K562 (cell line): ENCODE results near the gene MOSPD2. TPM values are rescaled to one million over a fixed set of nuclear protein-coding genes. Genes with fewer than 3 reads are reported as not detected.

Source experiments
- ATAC-seq: fragments of 200-7000 bp; cut with Tn5 transposase; 3 replicates; pipeline ENCODE4 v1.9.1; 2020; ENCODE audit warnings: moderate library complexity
- BruUV-seq: library from RNA; stranded (reverse); fragments of 400-500 nt; replicated peaks from 2 replicates; lab custom pipeline; 2021; lab: Mats Ljungman, UMichigan
- CTCF ChIA-PET: fragments of 300-600 bp; formaldehyde crosslinking; extraction: SDS; loops from one replicate; lab custom pipeline; 2021; ENCODE audit warnings: low intra/inter-chr PET ratio; lab: Yijun Ruan, JAX
- POLR2A ChIA-PET: fragments of 300-600, 350-650 bp; sonication (Branson Sonifier 250); formaldehyde crosslinking; extraction: SDS; loops from one replicate; lab custom pipeline; 2021; ENCODE audit warnings: antibody characterized with exemption, inconsistent platforms; lab: Yijun Ruan, JAX
- DNase-seq, 4 experiments: peaks; one replicate each; pipeline versions ENCODE4 v3.0.0 to v3.0.0-alpha.2; 2011 to 2018; ENCODE audit warnings: low spot score in 3 of 4, mixed read lengths in 3 of 4; ENCODE audit errors: extremely low read depth in 1 of 4
- FAIRE-seq: peaks from 2 replicates; lab custom pipeline; 2011; peaks lifted over from hg19 to GRCh38; lab: Jason Lieb, UNC
- H2AFZ ChIP-seq: 2 replicates; pipeline ENCODE4 v1.6.0; 2011; ENCODE audit warnings: low read depth, low read length, control low read depth, inconsistent platforms
- H3K27ac ChIP-seq: fragments of 200-600 bp; 3 replicates; pipeline ENCODE4 v1.8.0; 2011; ENCODE audit warnings: low read depth, mild to moderate bottlenecking, control low read depth, inconsistent platforms, low read length, moderate library complexity, mixed read lengths; ENCODE audit errors: extremely low read depth
- H3K27me3 ChIP-seq, 2 experiments: fragments of 300-600 bp in 1 of 2; 2 replicates in 1 of 2; 3 replicates in 1 of 2; pipeline versions ENCODE4 v1.6.0 to v1.8.0; 2011; ENCODE audit warnings: inconsistent platforms in 2 of 2, low read length in 2 of 2, mild to moderate bottlenecking in 1 of 2, mixed read lengths in 1 of 2, moderate library complexity in 1 of 2; ENCODE audit not compliant: control insufficient read depth in 2 of 2, insufficient read depth in 2 of 2
- H3K36me3 ChIP-seq: fragments of 300-600 bp; 3 replicates; pipeline ENCODE4 v1.8.0; 2011; ENCODE audit warnings: mild to moderate bottlenecking, low read length, inconsistent platforms; ENCODE audit not compliant: control insufficient read depth, insufficient read depth
- H3K4me1 ChIP-seq, 2 experiments: fragments of 200-600 bp in 1 of 2; replicated peaks in 1 of 2; 2 replicates in 1 of 2; 3 replicates in 1 of 2; pipeline versions ENCODE4 v1.5.1 to v1.8.0; 2011; ENCODE audit warnings: inconsistent platforms in 2 of 2, low read length in 2 of 2, mild to moderate bottlenecking in 1 of 2, mixed read lengths in 1 of 2, moderate library complexity in 1 of 2; ENCODE audit not compliant: control insufficient read depth in 2 of 2, insufficient read depth in 2 of 2
- H3K4me2 ChIP-seq: 2 replicates; pipeline ENCODE4 v1.6.1; 2011; ENCODE audit warnings: low read length, control low read depth, inconsistent platforms, mixed read lengths; ENCODE audit not compliant: insufficient read depth
- H3K4me3 ChIP-seq: fragments of 200-600 bp; sonication (generic), shearing (Covaris generic); 2 replicates; pipeline ENCODE4 v1.5.1; 2016; ENCODE audit warnings: control low read depth, inconsistent platforms
- H3K79me2 ChIP-seq: fragments of 200-600 bp; 3 replicates; pipeline ENCODE4 v1.8.0; 2011; ENCODE audit warnings: low read length, inconsistent platforms; ENCODE audit not compliant: control insufficient read depth, insufficient read depth
- H3K9ac ChIP-seq, 2 experiments: 2 replicates each; pipeline versions ENCODE4 v1.6.0 to v1.6.1; 2011; ENCODE audit warnings: low read depth in 2 of 2, low read length in 2 of 2, control low read depth in 1 of 2, inconsistent platforms in 1 of 2, mild to moderate bottlenecking in 1 of 2, mixed read lengths in 1 of 2; ENCODE audit not compliant: insufficient read depth in 1 of 2
- H3K9me1 ChIP-seq: one replicate; pipeline ENCODE4 v1.6.0; 2011; ENCODE audit warnings: inconsistent platforms, mild to moderate bottlenecking, low read length, moderate library complexity; ENCODE audit not compliant: control insufficient read depth, insufficient read depth
- H3K9me3 ChIP-seq: replicated peaks from 2 replicates; pipeline ENCODE4 v1.5.1; 2011; ENCODE audit warnings: low read depth, low read length, inconsistent platforms; ENCODE audit not compliant: control insufficient read depth, insufficient read depth
- H4K20me1 ChIP-seq: replicated peaks from 2 replicates; pipeline ENCODE4 v1.6.1; 2011; ENCODE audit warnings: low read length, inconsistent platforms, mixed read lengths; ENCODE audit not compliant: control insufficient read depth, insufficient read depth
- BDP1 ChIP-seq: IDR thresholded peaks from 3 replicates; pipeline ENCODE4 v1.6.1; 2011; ENCODE audit not compliant: insufficient read length, insufficient read depth
- CEBPB ChIP-seq: fragments of 450-650 bp; IDR thresholded peaks from 2 replicates; pipeline ENCODE4 v1.6.1; 2016; ENCODE audit warnings: missing genetic modification characterization, missing compliant biosample characterization
- CREB3 ChIP-seq: fragments of 450-650 bp; conservative IDR thresholded peaks from 2 replicates; pipeline ENCODE4 v1.6.1; 2016; ENCODE audit warnings: missing genetic modification characterization, low read depth, mild to moderate bottlenecking, missing compliant biosample characterization, moderate library complexity
- ETV1 ChIP-seq: fragments of 450-650 bp; conservative IDR thresholded peaks from 2 replicates; pipeline ENCODE4 v1.6.1; 2016; ENCODE audit warnings: missing genetic modification characterization, control low read depth, low read depth, missing compliant biosample characterization
- FOXM1 ChIP-seq, 2 experiments: fragments of 450-650 bp in 1 of 2; sonication (generic) in 1 of 2; formaldehyde crosslinking in 1 of 2; IDR thresholded peaks; 2 replicates each; pipeline versions ENCODE4 v1.6.1 to v1.9.0; 2017 to 2022; ENCODE audit warnings: low read depth in 2 of 2, mild to moderate bottlenecking in 2 of 2, missing genetic modification reagents in 1 of 2, moderate library complexity in 1 of 2
- HLTF ChIP-seq: fragments of 450-650 bp; IDR thresholded peaks from 2 replicates; pipeline ENCODE4 v1.6.1; 2016
- ILF3 ChIP-seq: fragments of 450-650 bp; IDR thresholded peaks from 2 replicates; pipeline ENCODE4 v1.6.1; 2018; ENCODE audit warnings: antibody characterized with exemption, mild to moderate bottlenecking, moderate library complexity, borderline replicate concordance
- KDM4B ChIP-seq, 2 experiments: fragments of 450-650 bp in 1 of 2; sonication (generic) in 1 of 2; IDR thresholded peaks; 2 replicates each; pipeline ENCODE4 v1.6.1; 2016 to 2017; ENCODE audit warnings: borderline replicate concordance in 2 of 2, antibody characterized with exemption in 1 of 2, low read depth in 1 of 2, mild to moderate bottlenecking in 1 of 2
- NCOA6 ChIP-seq: fragments of 450-650 bp; IDR thresholded peaks from 2 replicates; pipeline ENCODE4 v1.6.1; 2017; ENCODE audit warnings: mild to moderate bottlenecking
- PREB ChIP-seq: sonication (generic); formaldehyde crosslinking; IDR thresholded peaks from 2 replicates; pipeline ENCODE4 v1.8.1; 2023; ENCODE audit warnings: mild to moderate bottlenecking, missing genetic modification reagents
- RB1 ChIP-seq: fragments of 450-650 bp; IDR thresholded peaks from 2 replicates; pipeline ENCODE4 v1.6.1; 2017; ENCODE audit warnings: low read depth, mild to moderate bottlenecking
- TCF3 ChIP-seq: sonication (generic); formaldehyde crosslinking; IDR thresholded peaks from 2 replicates; pipeline ENCODE4 v1.4.0; 2020; ENCODE audit warnings: mild to moderate bottlenecking, missing genetic modification reagents
- TEAD4 ChIP-seq, 2 experiments: sonication (generic) in 1 of 2; formaldehyde crosslinking in 1 of 2; IDR thresholded peaks; 2 replicates each; pipeline versions ENCODE4 v1.6.1 to v1.8.0; 2012 to 2022; ENCODE audit warnings: borderline replicate concordance in 1 of 2, inconsistent platforms in 1 of 2, low read length in 1 of 2, mild to moderate bottlenecking in 1 of 2, missing genetic modification reagents in 1 of 2
- ZFX ChIP-seq: sonication (generic); formaldehyde crosslinking; IDR thresholded peaks from 2 replicates; pipeline ENCODE4 v1.8.0; 2022; ENCODE audit warnings: mild to moderate bottlenecking, missing genetic modification reagents, moderate library complexity
- ZNF239 ChIP-seq: fragments of 250-450 bp; sonication (Bioruptor Pico); IDR thresholded peaks from 2 replicates; pipeline ENCODE4 v1.4.0; 2020; ENCODE audit warnings: mild to moderate bottlenecking
- WGBS: fragments of 100-300 bp; shearing (Covaris generic); methylation state at CpG from one replicate; pipeline ENCODE4 v1.1.6; 2016; ENCODE audit warnings: low coverage, mixed read lengths; ENCODE audit not compliant: insufficient coverage; ENCODE audit errors: missing lambda C conversion rate; 5-methylcytosine and 5-hydroxymethylcytosine counted together
- in situ Hi-C: fragments of 300-500 bp; cut with MboI; formaldehyde crosslinking; loops from 4 replicates; pipeline ENCODE4 v1.15.0; 2018; ENCODE audit warnings: inconsistent platforms, mixed read lengths
- intact Hi-C: fragments of 100-400 bp; cut with micrococcal nuclease; formaldehyde crosslinking; loops from 2 replicates; pipeline ENCODE4 v1.14.2; 2022
- polyA plus RNA-seq, 8 experiments: library from polyadenylated mRNA; depleted of rRNA in 4 of 8; stranded (reverse) in 5 of 8; unstranded in 3 of 8; fragments of >200 nt; fragmentation: Nextera tagmentation in 2 of 8; fragmentation: Illumina TruSeq in 1 of 8; extraction: Ambion mirVana in 2 of 8; extraction: Trizol in 1 of 8; gene quantifications; 2 replicates each; pipeline versions ENCODE4 v1.2.1 to v1.2.3, GENCODE V29; 2011 to 2014; ENCODE audit warnings: inconsistent platforms in 1 of 8, missing spikeins in 1 of 8
- total RNA-seq, 7 experiments: library from RNA; depleted of rRNA in 6 of 7; stranded (reverse); fragments of >200 nt in 6 of 7; fragmentation: Illumina TruSeq in 2 of 7; extraction: Trizol in 2 of 7; gene quantifications; 2 replicates each; pipeline versions ENCODE4 v1.2.1 to v1.2.3, GENCODE V29; 2011 to 2021; ENCODE audit warnings: low replicate concordance in 1 of 7
- TF ChIP-seq, protein P1 (sequence below): fragments of 450-650 bp; IDR thresholded peaks from 2 replicates; pipeline ENCODE4 v1.6.1; 2017; ENCODE audit warnings: antibody characterized with exemption, mild to moderate bottlenecking

MOSPD2 gene
- total and polyA plus RNA-seq, 9 of the 15 experiments (the other 6 are each of a cell fraction or from before 2014, with no cell fraction given), result 3.9 to 12.2 (median 9.2) TPM

GRCh38 chrX:14932136-14932535 lies 58.9 kb downstream of the MOSPD2 start:
- no peak overlapping the region for H3K9ac ChIP-seq
- H3K9me3 ChIP-seq, result no peaks in the 10 kb centered on the region
- no peaks in the 10 kb centered on the region for H3K9me1 ChIP-seq
- intact Hi-C loops, result no loop called here
- DNase-seq (no peak), FAIRE-seq (no peak), ATAC-seq (no peak)
- WGBS, result 9% methylated on average over 1 of the region's 1 CpG
- ChIA-PET POLR2A (no interaction called here), CTCF (no interaction called here)
- H4K20me1 ChIP-seq, result no peaks in the 10 kb centered on the region
- no peaks in the 10 kb centered on the region for H3K4me1 ChIP-seq
- in situ Hi-C loops, result no loop called here
- no peaks in the 10 kb centered on the region for H3K36me3 ChIP-seq
- BruUV-seq, result no TSS peak
- H2AFZ ChIP-seq, result no peak overlapping the region
- H3K4me3 ChIP-seq, result no peak overlapping the region
- no peaks in the 10 kb centered on the region for H3K27me3 ChIP-seq
- H3K27ac ChIP-seq, result no peak overlapping the region
- no peak overlapping the region for H3K4me2 ChIP-seq
- no peaks in the 10 kb centered on the region for H3K79me2 ChIP-seq
- TF ChIP-seq ZFX (CRISPR knock-in tag) (no peak), ILF3 (no peak), FOXM1 (IDR thresholded peaks at IDR 0.05; ENCODE audit: low read depth) (no peak), FOXM1 (CRISPR knock-in tag; IDR thresholded peaks at IDR 0.05; ENCODE audit: low read depth) (no peak), CREB3 (tag) (no peak), HLTF (no peak), TCF3 (CRISPR knock-in tag) (no peak), KDM4B (IDR thresholded peaks at IDR 0.05; ENCODE audit: borderline replicate concordance in 2 of 2, low read depth in 1 of 2) (no peak), PREB (CRISPR knock-in tag) (no peak), CEBPB (tag) (no peak), ZNF239 (CRISPR knock-in tag) (no peak), TEAD4 (IDR thresholded peaks at IDR 0.05; ENCODE audit: low read length) (no peak), TEAD4 (CRISPR knock-in tag; IDR thresholded peaks at IDR 0.05; ENCODE audit: borderline replicate concordance) (no peak), BDP1 (no peak), RB1 (no peak), NCOA6 (no peak), ETV1 (no peak)
- TF ChIP-seq, protein P1, sequence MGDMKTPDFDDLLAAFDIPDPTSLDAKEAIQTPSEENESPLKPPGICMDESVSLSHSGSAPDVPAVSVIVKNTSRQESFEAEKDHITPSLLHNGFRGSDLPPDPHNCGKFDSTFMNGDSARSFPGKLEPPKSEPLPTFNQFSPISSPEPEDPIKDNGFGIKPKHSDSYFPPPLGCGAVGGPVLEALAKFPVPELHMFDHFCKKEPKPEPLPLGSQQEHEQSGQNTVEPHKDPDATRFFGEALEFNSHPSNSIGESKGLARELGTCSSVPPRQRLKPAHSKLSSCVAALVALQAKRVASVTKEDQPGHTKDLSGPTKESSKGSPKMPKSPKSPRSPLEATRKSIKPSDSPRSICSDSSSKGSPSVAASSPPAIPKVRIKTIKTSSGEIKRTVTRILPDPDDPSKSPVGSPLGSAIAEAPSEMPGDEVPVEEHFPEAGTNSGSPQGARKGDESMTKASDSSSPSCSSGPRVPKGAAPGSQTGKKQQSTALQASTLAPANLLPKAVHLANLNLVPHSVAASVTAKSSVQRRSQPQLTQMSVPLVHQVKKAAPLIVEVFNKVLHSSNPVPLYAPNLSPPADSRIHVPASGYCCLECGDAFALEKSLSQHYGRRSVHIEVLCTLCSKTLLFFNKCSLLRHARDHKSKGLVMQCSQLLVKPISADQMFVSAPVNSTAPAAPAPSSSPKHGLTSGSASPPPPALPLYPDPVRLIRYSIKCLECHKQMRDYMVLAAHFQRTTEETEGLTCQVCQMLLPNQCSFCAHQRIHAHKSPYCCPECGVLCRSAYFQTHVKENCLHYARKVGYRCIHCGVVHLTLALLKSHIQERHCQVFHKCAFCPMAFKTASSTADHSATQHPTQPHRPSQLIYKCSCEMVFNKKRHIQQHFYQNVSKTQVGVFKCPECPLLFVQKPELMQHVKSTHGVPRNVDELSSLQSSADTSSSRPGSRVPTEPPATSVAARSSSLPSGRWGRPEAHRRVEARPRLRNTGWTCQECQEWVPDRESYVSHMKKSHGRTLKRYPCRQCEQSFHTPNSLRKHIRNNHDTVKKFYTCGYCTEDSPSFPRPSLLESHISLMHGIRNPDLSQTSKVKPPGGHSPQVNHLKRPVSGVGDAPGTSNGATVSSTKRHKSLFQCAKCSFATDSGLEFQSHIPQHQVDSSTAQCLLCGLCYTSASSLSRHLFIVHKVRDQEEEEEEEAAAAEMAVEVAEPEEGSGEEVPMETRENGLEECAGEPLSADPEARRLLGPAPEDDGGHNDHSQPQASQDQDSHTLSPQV, result no peak
